GM23338 (cell line): Measurements from ENCODE around the gene HOXB3. TPM values are rescaled to one million over a fixed set of nuclear protein-coding genes. Genes with fewer than 3 reads are reported as not detected.

Experiments
- ATAC-seq: fragments of 200-7000 bp; cut with Tn5 transposase; 3 replicates; pipeline ENCODE4 v1.9.1; 2020
- DNase-seq: peaks from one replicate; pipeline ENCODE4 v3.0.0-alpha.2; 2015; ENCODE audit warnings: low spot score
- H2AFZ ChIP-seq: fragments of 200-600 bp; sonication (generic); 2 replicates; pipeline ENCODE4 v1.8.0; 2016; ENCODE audit warnings: antibody characterized with exemption, mild to moderate bottlenecking, moderate library complexity
- H3F3A ChIP-seq: fragments of 200-600 bp; sonication (generic); replicated peaks from 2 replicates; pipeline ENCODE4 v1.8.0; 2017; ENCODE audit warnings: antibody characterized with exemption, mixed run types, low read depth
- H3K27ac ChIP-seq: fragments of 200-600 bp; sonication (generic); 2 replicates; pipeline ENCODE4 v1.6.1; 2016; ENCODE audit warnings: low read depth
- H3K27me3 ChIP-seq: fragments of 200-600 bp; sonication (generic); 2 replicates; pipeline ENCODE4 v1.8.0; 2016; ENCODE audit warnings: mild to moderate bottlenecking, mixed run types, moderate library complexity; ENCODE audit not compliant: insufficient read depth
- H3K36me3 ChIP-seq: fragments of 200-600 bp; sonication (generic); 2 replicates; pipeline ENCODE4 v1.8.0; 2016; ENCODE audit warnings: mild to moderate bottlenecking; ENCODE audit not compliant: insufficient read depth
- H3K4me1 ChIP-seq: fragments of 200-600 bp; sonication (generic); 2 replicates; pipeline ENCODE4 v1.8.0; 2016; ENCODE audit warnings: mild to moderate bottlenecking, moderate library complexity; ENCODE audit not compliant: insufficient read depth
- H3K4me2 ChIP-seq: fragments of 200-600 bp; sonication (generic); 2 replicates; pipeline ENCODE4 v1.7.1; 2017; ENCODE audit warnings: mixed run types
- H3K4me3 ChIP-seq: fragments of 200-600 bp; sonication (generic); 2 replicates; pipeline ENCODE4 v1.6.1; 2016; ENCODE audit warnings: mixed run types
- H3K79me2 ChIP-seq: fragments of 200-600 bp; sonication (generic); replicated peaks from 2 replicates; pipeline ENCODE4 v1.8.0; 2017; ENCODE audit warnings: mild to moderate bottlenecking; ENCODE audit not compliant: insufficient read depth
- H3K9me2 ChIP-seq: fragments of 200-600 bp; sonication (generic); 2 replicates; pipeline ENCODE4 v1.8.0; 2017; ENCODE audit not compliant: insufficient read depth
- H4K20me1 ChIP-seq: fragments of 200-600 bp; sonication (generic); replicated peaks from 2 replicates; pipeline ENCODE4 v1.8.0; 2017; ENCODE audit warnings: mild to moderate bottlenecking; ENCODE audit not compliant: insufficient read depth
- H3K27ac Mint-ChIP-seq: 2 replicates; pipeline ENCODE4 v1.8.0; 2020; ENCODE audit warnings: inconsistent platforms, mild to moderate bottlenecking, moderate library complexity, mixed read lengths
- H3K27me3 Mint-ChIP-seq: 3 replicates; pipeline ENCODE4 v1.8.0; 2022; ENCODE audit warnings: low read depth, mild to moderate bottlenecking, moderate library complexity, mixed read lengths, inconsistent platforms; ENCODE audit not compliant: insufficient read depth, poor library complexity
- H3K36me3 Mint-ChIP-seq: 3 replicates; pipeline ENCODE4 v1.8.0; 2021; ENCODE audit warnings: low read depth, mild to moderate bottlenecking, inconsistent platforms, moderate library complexity, mixed read lengths
- H3K4me1 Mint-ChIP-seq: 3 replicates; pipeline ENCODE4 v1.8.0; 2020; ENCODE audit warnings: mild to moderate bottlenecking, inconsistent platforms, mixed read lengths
- H3K4me3 Mint-ChIP-seq: 3 replicates; pipeline ENCODE4 v1.8.0; 2021; ENCODE audit warnings: moderate library complexity, mild to moderate bottlenecking, inconsistent platforms, mixed read lengths
- H3K9me3 Mint-ChIP-seq: 3 replicates; pipeline ENCODE4 v1.8.0; 2020; ENCODE audit warnings: moderate library complexity, mild to moderate bottlenecking, inconsistent platforms, mixed read lengths
- CREB1 ChIP-seq: fragments of 250-450 bp; sonication (Bioruptor Pico); IDR thresholded peaks from 2 replicates; pipeline ENCODE4 v1.5.0; 2020; ENCODE audit warnings: low read depth, mild to moderate bottlenecking, moderate library complexity
- EZH2 ChIP-seq: fragments of 200-600 bp; sonication (generic); IDR thresholded peaks from one replicate; pipeline ENCODE4 v1.8.0; 2017; ENCODE audit warnings: antibody characterized with exemption, mild to moderate bottlenecking, low read depth; ENCODE audit not compliant: unreplicated experiment
- EZH2phosphoT487 ChIP-seq: fragments of 200-600 bp; sonication (generic); IDR thresholded peaks from one replicate; pipeline ENCODE4 v1.8.1; 2018; ENCODE audit warnings: antibody characterized with exemption; ENCODE audit not compliant: unreplicated experiment
- POLR2AphosphoS5 ChIP-seq: IDR thresholded peaks from 2 replicates; pipeline ENCODE4 v1.6.1; 2016; ENCODE audit warnings: antibody characterized with exemption, low read depth
- ZNF331 ChIP-seq: fragments of 250-450 bp; sonication (Bioruptor Pico); IDR thresholded peaks from 2 replicates; pipeline ENCODE4 v1.5.0; 2020; ENCODE audit warnings: low read depth, mild to moderate bottlenecking, moderate library complexity
- polyA plus RNA-seq: library from polyadenylated mRNA; unstranded; fragments of >200 nt; fragmentation: Nextera tagmentation; extraction: Ambion mirVana; gene quantifications from 2 replicates; pipeline ENCODE4 v1.2.1, GENCODE V29; 2016
- total RNA-seq: library from RNA; depleted of rRNA; stranded (reverse); fragments of >200 nt; shearing (Covaris generic); gene quantifications from 2 replicates; pipeline ENCODE4 v1.2.3, GENCODE V29; 2014
- TF ChIP-seq, protein P1 (sequence below): IDR thresholded peaks from 2 replicates; pipeline ENCODE4 v1.6.1; 2016; ENCODE audit warnings: antibody characterized with exemption
- TF ChIP-seq, protein P2 (sequence below), 2 experiments: fragments of 200-600 bp in 1 of 2; sonication (generic) in 1 of 2; conservative IDR thresholded peaks; 2 replicates each; pipeline versions ENCODE4 v1.5.1 to v1.6.1; 2016 to 2017; ENCODE audit warnings: antibody characterized with exemption in 2 of 2, low read depth in 2 of 2, mild to moderate bottlenecking in 2 of 2, moderate library complexity in 1 of 2

Gene HOXB3
- total and polyA plus RNA-seq, 2 experiments from 2014 or later = 0.17 TPM; not detected in 1

- Histone ChIP-seq H3K9me2 (no peaks in the 10 kb centered on the region), H3K79me2 (no peaks in the 10 kb centered on the region), H2AFZ (no peak overlapping the region), H3K4me1 (peaks cover 43% of the 10 kb centered on the region), H3K27me3 (peaks cover 100% of the 10 kb centered on the region), H3K4me2 (no peak overlapping the region), H3K27ac (no peak overlapping the region), H3K36me3 (no peaks in the 10 kb centered on the region; the same call in 1 of the 2 replicates), H3K4me3 (no peak overlapping the region), H4K20me1 (peaks cover 78% of the 10 kb centered on the region), H3F3A (peaks cover 66% of the 10 kb centered on the region)
- no peaks in the 10 kb centered on the region for H3K36me3 Mint-ChIP-seq
- DNase-seq (peak; percentile 59), ATAC-seq (no peak)
- H3K4me3 Mint-ChIP-seq = no peak overlapping the region
- peaks cover 11% of the 10 kb centered on the region; the same call in 2 of the 3 replicates for H3K4me1 Mint-ChIP-seq
- peaks cover 100% of the 10 kb centered on the region for H3K27me3 Mint-ChIP-seq
- TF ChIP-seq POLR2AphosphoS5 (no peak), EZH2phosphoT487 (no peak), CREB1 (CRISPR knock-in tag) (no peak), ZNF331 (CRISPR knock-in tag) (no peak), EZH2 (peak; percentile 37)
- TF ChIP-seq, protein P1, sequence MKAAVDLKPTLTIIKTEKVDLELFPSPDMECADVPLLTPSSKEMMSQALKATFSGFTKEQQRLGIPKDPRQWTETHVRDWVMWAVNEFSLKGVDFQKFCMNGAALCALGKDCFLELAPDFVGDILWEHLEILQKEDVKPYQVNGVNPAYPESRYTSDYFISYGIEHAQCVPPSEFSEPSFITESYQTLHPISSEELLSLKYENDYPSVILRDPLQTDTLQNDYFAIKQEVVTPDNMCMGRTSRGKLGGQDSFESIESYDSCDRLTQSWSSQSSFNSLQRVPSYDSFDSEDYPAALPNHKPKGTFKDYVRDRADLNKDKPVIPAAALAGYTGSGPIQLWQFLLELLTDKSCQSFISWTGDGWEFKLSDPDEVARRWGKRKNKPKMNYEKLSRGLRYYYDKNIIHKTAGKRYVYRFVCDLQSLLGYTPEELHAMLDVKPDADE = no peak
- no peak overlapping the region for H3K27ac Mint-ChIP-seq
- H3K9me3 Mint-ChIP-seq = peaks cover 4% of the 10 kb centered on the region; the same call in 2 of the 3 replicates
Observed at GRCh38 chr17:48605409-48605919, 15.4 kb upstream of the HOXB3 start.

GRCh38 chr17:48604770-48605329, 14.8 kb upstream of the HOXB3 start, which contains the start of gene HOXB6:
Gene HOXB6, minus strand, starts transcription at chr17:48604986. Its CDS starts 6,836 bp downstream, at chr17:48598150.
- ATAC-seq = no peak
- no peak for DNase-seq
- H2AFZ ChIP-seq = no peak within 1 kb of the TSS
- H3K4me3 Mint-ChIP-seq = no peak within 1 kb of the TSS
- peaks cover 84% of the 10 kb centered on the region for H4K20me1 ChIP-seq
- peaks cover 100% of the 10 kb centered on the region for H3K27me3 ChIP-seq
- peaks cover 38% of the 10 kb centered on the region for H3K4me1 ChIP-seq
- H3K4me2 ChIP-seq = no peak within 1 kb of the TSS
- H3K27ac ChIP-seq = no peak within 1 kb of the TSS
- no peaks in the 10 kb centered on the region for H3K9me2 ChIP-seq
- H3K9me3 Mint-ChIP-seq = peaks cover 4% of the 10 kb centered on the region; the same call in 2 of the 3 replicates
- H3K4me1 Mint-ChIP-seq = peaks cover 10% of the 10 kb centered on the region; the same call in 2 of the 3 replicates
- no peak within 1 kb of the TSS for H3K27ac Mint-ChIP-seq
- no peaks in the 10 kb centered on the region; the same call in 1 of the 2 replicates for H3K36me3 ChIP-seq
- peaks cover 72% of the 10 kb centered on the region for H3F3A ChIP-seq
- peaks cover 100% of the 10 kb centered on the region for H3K27me3 Mint-ChIP-seq
- H3K36me3 Mint-ChIP-seq = no peaks in the 10 kb centered on the region
- no peaks in the 10 kb centered on the region for H3K79me2 ChIP-seq
- no peak within 1 kb of the TSS for H3K4me3 ChIP-seq
- TF ChIP-seq, protein P2, sequence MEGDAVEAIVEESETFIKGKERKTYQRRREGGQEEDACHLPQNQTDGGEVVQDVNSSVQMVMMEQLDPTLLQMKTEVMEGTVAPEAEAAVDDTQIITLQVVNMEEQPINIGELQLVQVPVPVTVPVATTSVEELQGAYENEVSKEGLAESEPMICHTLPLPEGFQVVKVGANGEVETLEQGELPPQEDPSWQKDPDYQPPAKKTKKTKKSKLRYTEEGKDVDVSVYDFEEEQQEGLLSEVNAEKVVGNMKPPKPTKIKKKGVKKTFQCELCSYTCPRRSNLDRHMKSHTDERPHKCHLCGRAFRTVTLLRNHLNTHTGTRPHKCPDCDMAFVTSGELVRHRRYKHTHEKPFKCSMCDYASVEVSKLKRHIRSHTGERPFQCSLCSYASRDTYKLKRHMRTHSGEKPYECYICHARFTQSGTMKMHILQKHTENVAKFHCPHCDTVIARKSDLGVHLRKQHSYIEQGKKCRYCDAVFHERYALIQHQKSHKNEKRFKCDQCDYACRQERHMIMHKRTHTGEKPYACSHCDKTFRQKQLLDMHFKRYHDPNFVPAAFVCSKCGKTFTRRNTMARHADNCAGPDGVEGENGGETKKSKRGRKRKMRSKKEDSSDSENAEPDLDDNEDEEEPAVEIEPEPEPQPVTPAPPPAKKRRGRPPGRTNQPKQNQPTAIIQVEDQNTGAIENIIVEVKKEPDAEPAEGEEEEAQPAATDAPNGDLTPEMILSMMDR (conservative IDR thresholded peaks at IDR 0.05; ENCODE audit: low read depth in 2 of 2) = no peak
- TF ChIP-seq EZH2 = peak; percentile 56
